HCT116 (cell line): ENCODE results near the gene CES1. TPM values are rescaled to one million over a fixed set of nuclear protein-coding genes. Genes with fewer than 3 reads are reported as not detected.
"Not testable (repeated sequence)": the region's sequence is repeated elsewhere in the genome, so short reads cannot be mapped to it uniquely, and the experiment has no call there.

Source experiments
- ATAC-seq: fragments of 200-7000 bp; cut with Tn5 transposase; 2 replicates; pipeline ENCODE4 v1.9.1; 2020; ENCODE audit warnings: mild to moderate bottlenecking, moderate library complexity
- BruUV-seq: library from RNA; stranded (reverse); fragments of 400-500 nt; replicated peaks from 2 replicates; lab custom pipeline; 2021; lab: Mats Ljungman, UMichigan
- CTCF ChIA-PET: fragments of 300-600 bp; sonication (Branson Sonifier 250); formaldehyde crosslinking; loops from one replicate; lab custom pipeline; 2021; ENCODE audit warnings: antibody characterized with exemption; lab: Charles Lee
- POLR2A ChIA-PET: fragments of 300-600, 350-600 bp; sonication (Branson Sonifier 250); formaldehyde crosslinking; loops from one replicate; lab custom pipeline; 2021; ENCODE audit warnings: antibody characterized with exemption; lab: Charles Lee
- RAD21 ChIA-PET, 2 experiments: fragments of 300-600 bp; sonication (Branson Sonifier 250); formaldehyde crosslinking; loops; one replicate each; lab custom pipeline; 2023; ENCODE audit warnings: low total read pairs in 2 of 2; ENCODE audit not compliant: uncharacterized antibody in 2 of 2, unreplicated experiment in 2 of 2, low non-redundant PET in 1 of 2; lab: Charles Lee
- DNase-seq: peaks from one replicate; pipeline ENCODE4 v3.0.0-alpha.2; 2010; ENCODE audit warnings: low read depth, low spot score
- H2AFZ ChIP-seq: fragments of 200-600 bp; shearing (Covaris generic), sonication (generic); 2 replicates; pipeline ENCODE4 v1.6.1; 2017; ENCODE audit warnings: low read depth, mixed run types, mixed read lengths, antibody characterized with exemption, low read length; ENCODE audit not compliant: poor library complexity, severe bottlenecking
- H3K27ac ChIP-seq: 2 replicates; pipeline ENCODE4 v1.5.1; 2012; ENCODE audit warnings: low read depth, low read length
- H3K27me3 ChIP-seq: fragments of 200-600 bp; sonication (generic); 2 replicates; pipeline ENCODE4 v1.6.1; 2016; ENCODE audit warnings: mixed run types, low read length, mixed read lengths; ENCODE audit not compliant: insufficient read depth
- H3K36me3 ChIP-seq, 2 experiments: fragments of 200-500 bp in 1 of 2; fragments of 200-600 bp in 1 of 2; sonication (Bioruptor generic) in 1 of 2; sonication (generic) in 1 of 2; 2 replicates each; pipeline versions ENCODE4 v1.5.1 to v1.6.1; 2014 to 2016; ENCODE audit warnings: low read length in 2 of 2, inconsistent platforms in 1 of 2, mixed read lengths in 1 of 2, mixed run types in 1 of 2; ENCODE audit not compliant: insufficient read depth in 2 of 2, control insufficient read depth in 1 of 2
- H3K4me1 ChIP-seq, 2 experiments: fragments of 200-600 bp in 1 of 2; sonication (generic) in 1 of 2; 2 replicates each; pipeline versions ENCODE4 v1.5.1 to v1.6.1; 2012 to 2017; ENCODE audit warnings: low read length in 2 of 2, inconsistent platforms in 1 of 2, mild to moderate bottlenecking in 1 of 2, mixed read lengths in 1 of 2, mixed run types in 1 of 2, moderate library complexity in 1 of 2; ENCODE audit not compliant: insufficient read depth in 2 of 2, control insufficient read depth in 1 of 2
- H3K4me2 ChIP-seq: fragments of 200-600 bp; sonication (generic); 2 replicates; pipeline ENCODE4 v1.6.1; 2017; ENCODE audit warnings: mixed run types, low read length, mixed read lengths
- H3K4me3 ChIP-seq, 2 experiments: fragments of 200-600 bp in 1 of 2; sonication (generic) in 1 of 2; replicated peaks in 1 of 2; 2 replicates each; pipeline ENCODE4 v1.5.1; 2011 to 2016; ENCODE audit warnings: low read length in 2 of 2, control low read depth in 1 of 2, low read depth in 1 of 2, mild to moderate bottlenecking in 1 of 2, mixed read lengths in 1 of 2, mixed run types in 1 of 2
- H3K79me2 ChIP-seq: fragments of 200-600 bp; sonication (generic); 2 replicates; pipeline ENCODE4 v1.6.1; 2017; ENCODE audit warnings: mild to moderate bottlenecking, mixed run types, low read length, moderate library complexity, mixed read lengths; ENCODE audit not compliant: insufficient read depth
- H3K9ac ChIP-seq: fragments of 200-600 bp; sonication (generic); 2 replicates; pipeline ENCODE4 v1.6.1; 2016; ENCODE audit warnings: low read length, mixed read lengths
- H3K9me2 ChIP-seq: fragments of 200-600 bp; sonication (generic), shearing (Covaris generic); 2 replicates; pipeline ENCODE4 v1.6.1; 2017; ENCODE audit warnings: mixed run types, mild to moderate bottlenecking, moderate library complexity; ENCODE audit not compliant: insufficient read depth
- H3K9me3 ChIP-seq, 2 experiments: fragments of 200-500 bp in 1 of 2; fragments of 200-600 bp in 1 of 2; sonication (Bioruptor generic) in 1 of 2; sonication (generic) in 1 of 2; 2 replicates each; pipeline ENCODE4 v1.6.1; 2014 to 2017; ENCODE audit warnings: low read length in 2 of 2, mixed read lengths in 2 of 2, inconsistent platforms in 1 of 2, low read depth in 1 of 2, mild to moderate bottlenecking in 1 of 2, mixed run types in 1 of 2, moderate library complexity in 1 of 2; ENCODE audit not compliant: control insufficient read depth in 1 of 2, insufficient read depth in 1 of 2
- H4K20me1 ChIP-seq: fragments of 200-600 bp; sonication (generic), shearing (Covaris generic); 2 replicates; pipeline ENCODE4 v1.6.1; 2017; ENCODE audit warnings: mixed run types, mild to moderate bottlenecking, moderate library complexity; ENCODE audit not compliant: insufficient read depth
- intact Hi-C: fragments of 100-400 bp; cut with micrococcal nuclease; formaldehyde crosslinking; loops from 2 replicates; pipeline ENCODE4 v1.10.0; 2022
- total RNA-seq: library from RNA; stranded (reverse); gene quantifications from one replicate; pipeline ENCODE4 v1.2.1, GENCODE V29; 2021; ENCODE audit not compliant: unreplicated experiment

CES1 gene
- total RNA-seq, 1 experiment from 2014 or later: 1.8 TPM

DNA sequence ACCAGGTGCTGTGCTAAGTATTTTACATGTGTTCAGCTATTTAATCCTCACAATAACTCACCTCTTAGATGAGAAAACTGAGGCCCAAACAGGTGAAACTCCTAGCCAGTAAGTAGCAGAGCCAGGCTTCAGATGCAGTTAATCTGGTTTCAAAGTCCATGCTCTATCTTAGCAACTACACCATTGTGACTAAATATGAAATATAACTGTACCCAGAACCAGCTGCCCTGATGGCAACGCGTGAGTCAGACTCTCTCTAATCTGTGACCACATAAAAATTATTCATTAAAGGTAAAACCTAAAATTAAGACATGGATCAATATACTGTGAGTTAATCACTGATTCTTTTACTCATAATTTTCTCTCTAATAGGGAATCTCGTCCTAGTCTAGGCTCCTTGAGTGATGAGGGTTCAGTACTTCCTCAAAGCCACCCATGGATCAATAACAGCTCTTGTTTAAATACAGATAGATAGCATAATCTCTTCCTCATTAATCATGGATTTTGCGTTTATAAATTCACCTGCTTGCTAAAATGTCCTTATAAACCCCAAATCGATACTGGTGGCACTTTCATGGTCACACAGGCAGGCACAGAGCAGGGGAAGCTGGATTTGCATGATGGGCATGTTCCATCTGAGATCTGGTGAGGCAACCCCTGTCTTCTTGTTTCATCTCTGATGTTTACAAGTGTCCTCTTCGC is 50.7 kb downstream of the CES1 start:
- H3K4me1 ChIP-seq, H2AFZ ChIP-seq, CTCF ChIA-PET, POLR2A ChIA-PET, H3K9ac ChIP-seq, H3K9me2 ChIP-seq, RAD21 ChIA-PET, intact Hi-C loops, H3K4me3 ChIP-seq, DNase-seq, H4K20me1 ChIP-seq, H3K9me3 ChIP-seq, H3K36me3 ChIP-seq, BruUV-seq, H3K79me2 ChIP-seq, ATAC-seq, H3K27ac ChIP-seq, H3K4me2 ChIP-seq: not testable (repeated sequence)
- H3K27me3 ChIP-seq: peaks cover 48% of the 10 kb centered on the region

DNA sequence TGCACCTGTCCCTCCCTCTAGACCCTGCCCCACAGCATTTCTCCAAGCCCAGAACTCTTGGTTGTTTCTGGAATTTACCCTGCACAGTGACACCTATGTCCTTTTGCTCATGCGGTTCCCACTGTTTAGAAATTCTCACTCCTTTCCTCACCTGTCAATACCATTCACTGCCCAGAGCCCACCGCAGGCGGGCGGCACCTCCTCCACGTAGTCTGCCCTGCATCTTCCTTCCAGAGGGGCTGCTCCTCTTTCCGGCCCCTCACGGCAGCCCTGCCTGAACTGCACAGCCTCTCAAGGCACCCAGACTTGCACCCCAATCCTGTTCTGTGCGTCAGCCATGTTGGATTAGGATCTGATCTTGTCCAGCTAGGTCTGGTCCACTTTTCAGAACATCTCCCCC is 51.4 kb downstream of the CES1 start:
- H3K9me3 ChIP-seq, ATAC-seq, RAD21 ChIA-PET, intact Hi-C loops, H3K4me1 ChIP-seq, H3K27ac ChIP-seq, BruUV-seq, H3K9ac ChIP-seq, CTCF ChIA-PET, H3K4me2 ChIP-seq, H2AFZ ChIP-seq, H3K9me2 ChIP-seq, DNase-seq, H4K20me1 ChIP-seq, H3K36me3 ChIP-seq, H3K4me3 ChIP-seq, H3K79me2 ChIP-seq, POLR2A ChIA-PET: not testable (repeated sequence)
- H3K27me3 ChIP-seq: peaks cover 43% of the 10 kb centered on the region

DNA sequence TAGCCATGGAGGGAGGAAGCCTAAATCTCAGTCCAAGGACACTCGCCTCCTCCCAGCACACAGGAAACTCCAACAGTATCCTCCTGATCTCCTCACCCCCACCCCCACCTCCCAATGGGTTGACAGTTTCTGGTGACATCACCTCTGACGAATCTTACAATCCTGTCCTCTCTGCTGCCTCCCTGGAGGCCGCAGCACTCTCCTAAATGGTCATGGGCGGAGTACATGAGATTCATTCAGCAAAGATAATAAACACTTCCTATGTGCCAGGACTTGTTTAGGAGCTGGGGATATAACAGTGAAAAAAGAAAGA is 52.8 kb downstream of the CES1 start:
- intact Hi-C loops, DNase-seq, H3K4me1 ChIP-seq, H3K4me2 ChIP-seq, H2AFZ ChIP-seq, RAD21 ChIA-PET, H3K27ac ChIP-seq, CTCF ChIA-PET, BruUV-seq, ATAC-seq, H3K36me3 ChIP-seq, H4K20me1 ChIP-seq, H3K79me2 ChIP-seq, H3K9ac ChIP-seq, H3K9me2 ChIP-seq, POLR2A ChIA-PET, H3K4me3 ChIP-seq, H3K9me3 ChIP-seq: not testable (repeated sequence)
- peaks cover 31% of the 10 kb centered on the region; the same call in 1 of the 2 replicates for H3K27me3 ChIP-seq
